Measurements from ENCODE around the gene NAGA.

GRCh38 chr22:42074846-42075676 is 4.4 kb upstream of the NAGA start:
- no peak for TF ChIP-seq POLR2AphosphoS5 (IDR thresholded peaks at IDR 0.05; ENCODE audit: low read depth, low read length)
- TF ChIP-seq TAF1 (IDR thresholded peaks at IDR 0.05; ENCODE audit: low read depth, low read length): no peak
- TF ChIP-seq POU2F2 (IDR thresholded peaks at IDR 0.05; ENCODE audit: low read depth, low read length): no peak
- TF ChIP-seq POLR2A (IDR thresholded peaks at IDR 0.05; ENCODE audit: low read depth, low read length): no peak
- TF ChIP-seq PAX5 (IDR thresholded peaks at IDR 0.05; ENCODE audit: insufficient read depth, low read length, severe bottlenecking): no peak
